NCI-H1048 (cell line): Measurements from ENCODE around the gene EDNRA.

ENCODE experiments used
- DNase-seq: peaks from one replicate; lab custom pipeline; 2025; lab: John Stamatoyannopoulos, UW

Gene EDNRA

GRCh38 chr4:147498031-147498660 lies 17.2 kb downstream of the EDNRA start:
- no peak for DNase-seq

GRCh38 chr4:147508346-147508745 lies 27.4 kb downstream of the EDNRA start:
- DNase-seq = no peak

GRCh38 chr4:147509386-147509785 lies 28.5 kb downstream of the EDNRA start:
- no peak for DNase-seq

GRCh38 chr4:147510962-147511668 lies 30.2 kb downstream of the EDNRA start:
- DNase-seq = no peak

GRCh38 chr4:147513091-147513490 lies 32.2 kb downstream of the EDNRA start:
- DNase-seq = no peak

- DNase-seq = no peak
Observed at GRCh38 chr4:147513952-147514351, 33.1 kb downstream of the EDNRA start.

- no peak for DNase-seq
Observed at GRCh38 chr4:147515220-147515936, 34.5 kb downstream of the EDNRA start.

GRCh38 chr4:147516133-147516532 lies 35.2 kb downstream of the EDNRA start:
- DNase-seq = no peak

GRCh38 chr4:147518086-147518485 lies 37.2 kb downstream of the EDNRA start:
- DNase-seq = no peak

GRCh38 chr4:147518846-147519767 lies 38.2 kb downstream of the EDNRA start:
- peak; percentile 45 for DNase-seq

- no peak for DNase-seq
Observed at GRCh38 chr4:147524601-147525000, 43.7 kb downstream of the EDNRA start.

- DNase-seq = no peak
Observed at GRCh38 chr4:147525494-147526271, 44.8 kb downstream of the EDNRA start.

- no peak for DNase-seq
Observed at GRCh38 chr4:147526272-147526654, 45.4 kb downstream of the EDNRA start.

GRCh38 chr4:147528054-147528453 lies 47.2 kb downstream of the EDNRA start:
- no peak for DNase-seq

- DNase-seq = no peak
Observed at GRCh38 chr4:147530134-147530533, 49.2 kb downstream of the EDNRA start.

- no peak for DNase-seq
Observed at GRCh38 chr4:147530723-147531122, 49.8 kb downstream of the EDNRA start.

- DNase-seq = no peak
Observed at GRCh38 chr4:147532896-147533295, 52.0 kb downstream of the EDNRA start.

- DNase-seq = no peak
Observed at GRCh38 chr4:147533331-147533730, 52.4 kb downstream of the EDNRA start.

- DNase-seq = no peak
Observed at GRCh38 chr4:147535124-147535523, 54.2 kb downstream of the EDNRA start.

GRCh38 chr4:147538711-147539110 lies 57.8 kb downstream of the EDNRA start:
- no peak for DNase-seq

- DNase-seq = no peak
Observed at GRCh38 chr4:147539959-147540358, 59.1 kb downstream of the EDNRA start.
